WI38 (cell line): ENCODE measurements around the gene RPS6KA2.
"Not testable (repeated sequence)": the region's sequence is repeated elsewhere in the genome, so short reads cannot be mapped to it uniquely, and the experiment has no call there.

Experiments
- H3K4me3 ChIP-seq: 2 replicates; pipeline ENCODE4 v1.5.1; 2011; ENCODE audit warnings: low read depth, mild to moderate bottlenecking, control low read depth, low read length
- TF ChIP-seq, protein P1 (sequence below): IDR thresholded peaks from 2 replicates; pipeline ENCODE4 v1.5.1; 2012; ENCODE audit warnings: low read depth, mild to moderate bottlenecking, control low read depth, low read length

Gene RPS6KA2

GRCh38 chr6:166530211-166531095 is 96.6 kb downstream of the RPS6KA2 start:
- TF ChIP-seq, protein P1, sequence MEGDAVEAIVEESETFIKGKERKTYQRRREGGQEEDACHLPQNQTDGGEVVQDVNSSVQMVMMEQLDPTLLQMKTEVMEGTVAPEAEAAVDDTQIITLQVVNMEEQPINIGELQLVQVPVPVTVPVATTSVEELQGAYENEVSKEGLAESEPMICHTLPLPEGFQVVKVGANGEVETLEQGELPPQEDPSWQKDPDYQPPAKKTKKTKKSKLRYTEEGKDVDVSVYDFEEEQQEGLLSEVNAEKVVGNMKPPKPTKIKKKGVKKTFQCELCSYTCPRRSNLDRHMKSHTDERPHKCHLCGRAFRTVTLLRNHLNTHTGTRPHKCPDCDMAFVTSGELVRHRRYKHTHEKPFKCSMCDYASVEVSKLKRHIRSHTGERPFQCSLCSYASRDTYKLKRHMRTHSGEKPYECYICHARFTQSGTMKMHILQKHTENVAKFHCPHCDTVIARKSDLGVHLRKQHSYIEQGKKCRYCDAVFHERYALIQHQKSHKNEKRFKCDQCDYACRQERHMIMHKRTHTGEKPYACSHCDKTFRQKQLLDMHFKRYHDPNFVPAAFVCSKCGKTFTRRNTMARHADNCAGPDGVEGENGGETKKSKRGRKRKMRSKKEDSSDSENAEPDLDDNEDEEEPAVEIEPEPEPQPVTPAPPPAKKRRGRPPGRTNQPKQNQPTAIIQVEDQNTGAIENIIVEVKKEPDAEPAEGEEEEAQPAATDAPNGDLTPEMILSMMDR, result no peak
- H3K4me3 ChIP-seq, result no peak overlapping the region

DNA sequence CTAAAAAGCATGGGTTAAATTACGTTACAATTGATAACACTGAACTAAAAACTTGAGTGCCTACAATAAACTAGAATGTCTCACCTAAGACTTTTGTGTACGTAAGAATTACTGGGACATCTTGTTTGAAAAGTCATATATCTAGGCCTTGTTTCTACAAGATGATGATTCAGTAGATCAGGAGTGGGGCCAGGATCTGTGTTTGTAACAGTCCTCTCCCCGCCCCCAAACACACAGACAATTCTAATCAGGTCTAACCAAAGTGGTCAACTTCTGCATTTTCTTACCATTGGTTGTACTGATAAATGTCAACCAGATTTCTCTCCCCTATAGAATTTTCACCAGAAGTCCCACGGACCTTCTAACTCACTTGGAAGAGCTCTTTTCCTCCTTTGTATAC is 97.5 kb downstream of the RPS6KA2 start:
- TF ChIP-seq, protein P1, result no peak
- H3K4me3 ChIP-seq, result no peak overlapping the region

- H3K4me3 ChIP-seq, result not testable (repeated sequence)
Observed at GRCh38 chr6:166529058-166529457, 98.0 kb downstream of the RPS6KA2 start.

DNA sequence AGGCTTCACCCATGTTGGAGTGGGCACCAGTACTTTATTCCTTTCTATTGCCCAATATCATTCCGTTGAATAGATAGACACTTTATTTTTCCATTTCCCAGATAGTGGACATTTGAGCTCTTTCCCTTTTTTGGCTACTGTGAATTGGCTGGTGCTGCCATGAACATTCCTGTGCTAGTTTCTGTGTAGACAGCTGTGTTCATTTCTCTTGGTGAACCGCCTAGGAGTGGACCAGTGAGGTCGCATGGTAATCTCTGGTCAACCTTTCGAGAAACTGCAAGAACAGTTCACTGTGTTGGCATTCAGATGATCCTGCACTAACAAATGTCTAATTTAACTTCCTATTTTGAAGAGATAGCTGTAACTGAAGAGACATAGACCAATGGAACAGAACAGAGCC is 99.2 kb downstream of the RPS6KA2 start:
- TF ChIP-seq, protein P1, result no peak

GRCh38 chr6:166526937-166527336 is 100.1 kb downstream of the RPS6KA2 start:
- TF ChIP-seq, protein P1, result no peak
- no peak overlapping the region for H3K4me3 ChIP-seq

More for the DNA sequence above, 99.2 kb downstream of the RPS6KA2 start:
- no peak overlapping the region for H3K4me3 ChIP-seq

GRCh38 chr6:166525567-166525966 is 101.5 kb downstream of the RPS6KA2 start:
- TF ChIP-seq, protein P1, result no peak
- H3K4me3 ChIP-seq, result no peak overlapping the region

DNA sequence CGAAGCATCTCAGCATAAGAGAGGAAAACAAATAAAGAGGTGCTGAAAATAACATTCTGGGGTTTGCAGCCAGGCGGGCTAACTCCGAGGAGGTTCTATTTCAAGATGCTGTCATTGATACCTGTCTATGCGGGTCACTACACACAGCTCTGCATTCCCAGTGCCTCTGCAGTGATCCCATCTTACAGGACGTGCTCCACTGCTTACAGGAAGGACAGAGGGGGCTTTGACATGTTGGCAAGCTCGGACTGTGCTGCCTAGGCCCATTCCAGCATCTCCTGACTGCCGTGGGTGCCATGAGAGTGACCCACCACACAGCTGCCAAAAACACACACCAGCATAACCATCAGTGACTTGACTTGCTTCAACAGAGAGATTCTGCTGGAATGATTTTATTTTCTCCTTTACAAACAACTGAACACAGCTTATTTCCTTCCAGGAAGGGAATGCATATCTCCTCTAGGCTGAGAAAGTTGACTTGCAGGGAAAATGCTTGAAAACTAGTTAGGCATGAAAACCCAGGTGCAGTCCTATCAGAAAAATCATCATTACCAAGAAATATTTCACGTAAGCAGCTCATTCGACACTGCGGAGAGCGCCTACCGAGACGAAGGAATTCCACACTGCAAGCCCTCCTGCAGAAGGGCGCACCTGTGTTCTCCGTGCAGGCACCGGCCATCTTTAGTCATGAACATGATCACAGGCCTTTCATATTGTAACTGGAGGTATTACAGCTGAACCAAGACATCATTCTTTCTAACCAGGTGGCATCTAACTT is 103.1 kb downstream of the RPS6KA2 start:
- TF ChIP-seq, protein P1, result no peak
- no peak overlapping the region for H3K4me3 ChIP-seq
